K562 (cell line): ENCODE results near the gene ZNF726. TPM values are rescaled to one million over a fixed set of nuclear protein-coding genes. Genes with fewer than 3 reads are reported as not detected.

Experiments
- ATAC-seq: fragments of 200-7000 bp; cut with Tn5 transposase; 3 replicates; pipeline ENCODE4 v1.9.1; 2020; ENCODE audit warnings: moderate library complexity
- BruUV-seq: library from RNA; stranded (reverse); fragments of 400-500 nt; replicated peaks from 2 replicates; lab custom pipeline; 2021; lab: Mats Ljungman, UMichigan
- CTCF ChIA-PET: fragments of 300-600 bp; formaldehyde crosslinking; extraction: SDS; loops from one replicate; lab custom pipeline; 2021; ENCODE audit warnings: low intra/inter-chr PET ratio; lab: Yijun Ruan, JAX
- POLR2A ChIA-PET: fragments of 300-600, 350-650 bp; sonication (Branson Sonifier 250); formaldehyde crosslinking; extraction: SDS; loops from one replicate; lab custom pipeline; 2021; ENCODE audit warnings: antibody characterized with exemption, inconsistent platforms; lab: Yijun Ruan, JAX
- DNase-seq, 4 experiments: peaks; one replicate each; pipeline versions ENCODE4 v3.0.0 to v3.0.0-alpha.2; 2011 to 2018; ENCODE audit warnings: low spot score in 3 of 4, mixed read lengths in 3 of 4; ENCODE audit errors: extremely low read depth in 1 of 4
- FAIRE-seq: peaks from 2 replicates; lab custom pipeline; 2011; peaks lifted over from hg19 to GRCh38; lab: Jason Lieb, UNC
- H2AFZ ChIP-seq: 2 replicates; pipeline ENCODE4 v1.6.0; 2011; ENCODE audit warnings: low read depth, low read length, control low read depth, inconsistent platforms
- H3K27ac ChIP-seq: fragments of 200-600 bp; 3 replicates; pipeline ENCODE4 v1.8.0; 2011; ENCODE audit warnings: low read depth, mild to moderate bottlenecking, control low read depth, inconsistent platforms, low read length, moderate library complexity, mixed read lengths; ENCODE audit errors: extremely low read depth
- H3K27me3 ChIP-seq, 2 experiments: fragments of 300-600 bp in 1 of 2; 2 replicates in 1 of 2; 3 replicates in 1 of 2; pipeline versions ENCODE4 v1.6.0 to v1.8.0; 2011; ENCODE audit warnings: inconsistent platforms in 2 of 2, low read length in 2 of 2, mild to moderate bottlenecking in 1 of 2, mixed read lengths in 1 of 2, moderate library complexity in 1 of 2; ENCODE audit not compliant: control insufficient read depth in 2 of 2, insufficient read depth in 2 of 2
- H3K36me3 ChIP-seq: fragments of 300-600 bp; 3 replicates; pipeline ENCODE4 v1.8.0; 2011; ENCODE audit warnings: mild to moderate bottlenecking, low read length, inconsistent platforms; ENCODE audit not compliant: control insufficient read depth, insufficient read depth
- H3K4me1 ChIP-seq, 2 experiments: fragments of 200-600 bp in 1 of 2; replicated peaks in 1 of 2; 2 replicates in 1 of 2; 3 replicates in 1 of 2; pipeline versions ENCODE4 v1.5.1 to v1.8.0; 2011; ENCODE audit warnings: inconsistent platforms in 2 of 2, low read length in 2 of 2, mild to moderate bottlenecking in 1 of 2, mixed read lengths in 1 of 2, moderate library complexity in 1 of 2; ENCODE audit not compliant: control insufficient read depth in 2 of 2, insufficient read depth in 2 of 2
- H3K4me2 ChIP-seq: 2 replicates; pipeline ENCODE4 v1.6.1; 2011; ENCODE audit warnings: low read length, control low read depth, inconsistent platforms, mixed read lengths; ENCODE audit not compliant: insufficient read depth
- H3K4me3 ChIP-seq: fragments of 200-600 bp; sonication (generic), shearing (Covaris generic); 2 replicates; pipeline ENCODE4 v1.5.1; 2016; ENCODE audit warnings: control low read depth, inconsistent platforms
- H3K79me2 ChIP-seq: fragments of 200-600 bp; 3 replicates; pipeline ENCODE4 v1.8.0; 2011; ENCODE audit warnings: low read length, inconsistent platforms; ENCODE audit not compliant: control insufficient read depth, insufficient read depth
- H3K9ac ChIP-seq, 2 experiments: 2 replicates each; pipeline versions ENCODE4 v1.6.0 to v1.6.1; 2011; ENCODE audit warnings: low read depth in 2 of 2, low read length in 2 of 2, control low read depth in 1 of 2, inconsistent platforms in 1 of 2, mild to moderate bottlenecking in 1 of 2, mixed read lengths in 1 of 2; ENCODE audit not compliant: insufficient read depth in 1 of 2
- H3K9me1 ChIP-seq: one replicate; pipeline ENCODE4 v1.6.0; 2011; ENCODE audit warnings: inconsistent platforms, mild to moderate bottlenecking, low read length, moderate library complexity; ENCODE audit not compliant: control insufficient read depth, insufficient read depth
- H3K9me3 ChIP-seq: replicated peaks from 2 replicates; pipeline ENCODE4 v1.5.1; 2011; ENCODE audit warnings: low read depth, low read length, inconsistent platforms; ENCODE audit not compliant: control insufficient read depth, insufficient read depth
- H4K20me1 ChIP-seq: replicated peaks from 2 replicates; pipeline ENCODE4 v1.6.1; 2011; ENCODE audit warnings: low read length, inconsistent platforms, mixed read lengths; ENCODE audit not compliant: control insufficient read depth, insufficient read depth
- ELF1 ChIP-seq: fragments of 200-800 bp; sonication (Bioruptor generic); IDR thresholded peaks from 2 replicates; pipeline ENCODE4 v1.6.1; 2016; ENCODE audit warnings: missing genetic modification characterization, missing compliant biosample characterization
- FOXA3 ChIP-seq, 2 experiments: fragments of 450-650 bp in 1 of 2; sonication (generic) in 1 of 2; formaldehyde crosslinking; IDR thresholded peaks in 1 of 2; conservative IDR thresholded peaks in 1 of 2; 2 replicates each; pipeline versions ENCODE4 v1.4.0 to v1.8.0; 2020 to 2022; ENCODE audit warnings: mild to moderate bottlenecking in 2 of 2, missing genetic modification reagents in 1 of 2
- HDAC8 ChIP-seq: fragments of 450-650 bp; IDR thresholded peaks from 2 replicates; pipeline ENCODE4 v1.6.1; 2016; ENCODE audit warnings: mild to moderate bottlenecking, missing genetic modification characterization, moderate library complexity, missing compliant biosample characterization
- NR2C2 ChIP-seq, 2 experiments: fragments of 200-800 bp in 1 of 2; sonication (Bioruptor generic) in 1 of 2; sonication (generic) in 1 of 2; formaldehyde crosslinking in 1 of 2; IDR thresholded peaks; 2 replicates each; pipeline versions ENCODE4 v1.6.1 to v1.8.0; 2016 to 2022; ENCODE audit warnings: mild to moderate bottlenecking in 1 of 2, missing compliant biosample characterization in 1 of 2, missing genetic modification characterization in 1 of 2, missing genetic modification reagents in 1 of 2
- SNRNP70 ChIP-seq: fragments of 200-400 bp; formaldehyde crosslinking; optimal IDR thresholded peaks from 2 replicates; pipeline ENCODE3; 2017; ENCODE audit warnings: low read depth, low read length
- ZC3H8 ChIP-seq: fragments of 450-650 bp; IDR thresholded peaks from 2 replicates; pipeline ENCODE4 v1.6.1; 2017
- ZNF408 ChIP-seq: fragments of 250-450 bp; sonication (Bioruptor Pico); IDR thresholded peaks from 2 replicates; pipeline ENCODE4 v1.4.0; 2020; ENCODE audit warnings: low read depth, mild to moderate bottlenecking, moderate library complexity
- WGBS: fragments of 100-300 bp; shearing (Covaris generic); methylation state at CpG from one replicate; pipeline ENCODE4 v1.1.6; 2016; ENCODE audit warnings: low coverage, mixed read lengths; ENCODE audit not compliant: insufficient coverage; ENCODE audit errors: missing lambda C conversion rate; 5-methylcytosine and 5-hydroxymethylcytosine counted together
- in situ Hi-C: fragments of 300-500 bp; cut with MboI; formaldehyde crosslinking; loops from 4 replicates; pipeline ENCODE4 v1.15.0; 2018; ENCODE audit warnings: inconsistent platforms, mixed read lengths
- intact Hi-C: fragments of 100-400 bp; cut with micrococcal nuclease; formaldehyde crosslinking; loops from 2 replicates; pipeline ENCODE4 v1.14.2; 2022
- polyA plus RNA-seq, 8 experiments: library from polyadenylated mRNA; depleted of rRNA in 4 of 8; stranded (reverse) in 5 of 8; unstranded in 3 of 8; fragments of >200 nt; fragmentation: Nextera tagmentation in 2 of 8; fragmentation: Illumina TruSeq in 1 of 8; extraction: Ambion mirVana in 2 of 8; extraction: Trizol in 1 of 8; gene quantifications; 2 replicates each; pipeline versions ENCODE4 v1.2.1 to v1.2.3, GENCODE V29; 2011 to 2014; ENCODE audit warnings: inconsistent platforms in 1 of 8, missing spikeins in 1 of 8
- total RNA-seq, 7 experiments: library from RNA; depleted of rRNA in 6 of 7; stranded (reverse); fragments of >200 nt in 6 of 7; fragmentation: Illumina TruSeq in 2 of 7; extraction: Trizol in 2 of 7; gene quantifications; 2 replicates each; pipeline versions ENCODE4 v1.2.1 to v1.2.3, GENCODE V29; 2011 to 2021; ENCODE audit warnings: low replicate concordance in 1 of 7
- TF ChIP-seq, protein P1 (sequence below): fragments of 250-450 bp; sonication (Bioruptor Pico); IDR thresholded peaks from 2 replicates; pipeline ENCODE4 v1.4.0; 2020
- TF ChIP-seq, protein P2 (sequence below): sonication (generic); IDR thresholded peaks from 2 replicates; pipeline ENCODE4 v1.6.1; 2016
- TF ChIP-seq, protein P3 (sequence below): sonication (generic); formaldehyde crosslinking; IDR thresholded peaks from 2 replicates; pipeline ENCODE4 v1.9.0; 2022; ENCODE audit warnings: mild to moderate bottlenecking, missing genetic modification reagents
- TF ChIP-seq, protein P4 (sequence below), 2 experiments: fragments of 450-650 bp; IDR thresholded peaks; 2 replicates each; pipeline ENCODE4 v1.6.1; 2016
- TF ChIP-seq, protein P5 (sequence below): fragments of 450-650 bp; IDR thresholded peaks from 2 replicates; pipeline ENCODE4 v1.6.1; 2016; ENCODE audit warnings: borderline replicate concordance

ZNF726 gene
- total and polyA plus RNA-seq, 9 of the 15 experiments (the other 6 are each of a cell fraction or from before 2014, with no cell fraction given): 8.6 to 20.8 (median 14.6) TPM

DNA sequence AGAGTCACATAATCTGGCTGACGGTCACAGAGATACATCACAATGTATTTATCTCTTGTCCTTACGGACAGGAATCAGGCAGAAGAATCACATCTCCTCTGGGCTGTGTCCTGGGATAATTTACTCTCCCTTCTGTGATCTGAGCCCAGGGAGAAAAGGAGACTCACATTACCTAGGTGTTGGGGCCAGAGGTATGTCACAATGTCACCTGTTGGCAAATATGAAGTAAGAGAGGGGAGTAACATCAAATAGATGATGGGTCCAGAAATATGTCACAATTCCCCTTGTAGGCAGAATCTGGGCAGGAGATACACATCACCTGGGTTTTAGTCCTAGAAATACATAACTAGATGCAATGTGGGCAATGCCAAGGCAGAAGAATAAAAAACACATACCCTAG, 67.2 kb downstream of the ZNF726 start:
- Histone ChIP-seq H3K9ac (no peak overlapping the region), H3K9me1 (no peaks in the 10 kb centered on the region), H3K79me2 (no peaks in the 10 kb centered on the region), H3K27ac (no peak overlapping the region), H3K36me3 (no peaks in the 10 kb centered on the region), H3K4me3 (no peak overlapping the region), H3K4me1 (no peaks in the 10 kb centered on the region), H3K9me3 (no peaks in the 10 kb centered on the region), H3K4me2 (no peak overlapping the region), H3K27me3 (no peaks in the 10 kb centered on the region), H2AFZ (no peak overlapping the region), H4K20me1 (no peaks in the 10 kb centered on the region)
- TF ChIP-seq HDAC8 (no peak), ELF1 (no peak), ZC3H8 (no peak), ZNF408 (CRISPR knock-in tag) (no peak), FOXA3 (CRISPR knock-in tag; conservative IDR thresholded peaks at IDR 0.05 in 1 of 2, IDR thresholded peaks at IDR 0.05 in 1 of 2) (no peak), SNRNP70 (no peak), NR2C2 (CRISPR knock-in tag; IDR thresholded peaks at IDR 0.05) (no peak), NR2C2 (tag; IDR thresholded peaks at IDR 0.05) (no peak)
- TF ChIP-seq, protein P1, sequence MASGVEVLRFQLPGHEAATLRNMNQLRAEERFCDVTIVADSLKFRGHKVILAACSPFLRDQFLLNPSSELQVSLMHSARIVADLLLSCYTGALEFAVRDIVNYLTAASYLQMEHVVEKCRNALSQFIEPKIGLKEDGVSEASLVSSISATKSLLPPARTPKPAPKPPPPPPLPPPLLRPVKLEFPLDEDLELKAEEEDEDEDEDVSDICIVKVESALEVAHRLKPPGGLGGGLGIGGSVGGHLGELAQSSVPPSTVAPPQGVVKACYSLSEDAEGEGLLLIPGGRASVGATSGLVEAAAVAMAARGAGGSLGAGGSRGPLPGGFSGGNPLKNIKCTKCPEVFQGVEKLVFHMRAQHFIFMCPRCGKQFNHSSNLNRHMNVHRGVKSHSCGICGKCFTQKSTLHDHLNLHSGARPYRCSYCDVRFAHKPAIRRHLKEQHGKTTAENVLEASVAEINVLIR: no peak
- TF ChIP-seq, protein P2, sequence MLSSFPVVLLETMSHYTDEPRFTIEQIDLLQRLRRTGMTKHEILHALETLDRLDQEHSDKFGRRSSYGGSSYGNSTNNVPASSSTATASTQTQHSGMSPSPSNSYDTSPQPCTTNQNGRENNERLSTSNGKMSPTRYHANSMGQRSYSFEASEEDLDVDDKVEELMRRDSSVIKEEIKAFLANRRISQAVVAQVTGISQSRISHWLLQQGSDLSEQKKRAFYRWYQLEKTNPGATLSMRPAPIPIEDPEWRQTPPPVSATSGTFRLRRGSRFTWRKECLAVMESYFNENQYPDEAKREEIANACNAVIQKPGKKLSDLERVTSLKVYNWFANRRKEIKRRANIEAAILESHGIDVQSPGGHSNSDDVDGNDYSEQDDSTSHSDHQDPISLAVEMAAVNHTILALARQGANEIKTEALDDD: no peak
- TF ChIP-seq, protein P3, sequence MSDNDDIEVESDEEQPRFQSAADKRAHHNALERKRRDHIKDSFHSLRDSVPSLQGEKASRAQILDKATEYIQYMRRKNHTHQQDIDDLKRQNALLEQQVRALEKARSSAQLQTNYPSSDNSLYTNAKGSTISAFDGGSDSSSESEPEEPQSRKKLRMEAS (CRISPR knock-in tag): no peak
- TF ChIP-seq, protein P4, sequence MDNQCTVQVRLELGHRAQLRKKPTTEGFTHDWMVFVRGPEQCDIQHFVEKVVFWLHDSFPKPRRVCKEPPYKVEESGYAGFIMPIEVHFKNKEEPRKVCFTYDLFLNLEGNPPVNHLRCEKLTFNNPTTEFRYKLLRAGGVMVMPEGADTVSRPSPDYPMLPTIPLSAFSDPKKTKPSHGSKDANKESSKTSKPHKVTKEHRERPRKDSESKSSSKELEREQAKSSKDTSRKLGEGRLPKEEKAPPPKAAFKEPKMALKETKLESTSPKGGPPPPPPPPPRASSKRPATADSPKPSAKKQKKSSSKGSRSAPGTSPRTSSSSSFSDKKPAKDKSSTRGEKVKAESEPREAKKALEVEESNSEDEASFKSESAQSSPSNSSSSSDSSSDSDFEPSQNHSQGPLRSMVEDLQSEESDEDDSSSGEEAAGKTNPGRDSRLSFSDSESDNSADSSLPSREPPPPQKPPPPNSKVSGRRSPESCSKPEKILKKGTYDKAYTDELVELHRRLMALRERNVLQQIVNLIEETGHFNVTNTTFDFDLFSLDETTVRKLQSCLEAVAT (IDR thresholded peaks at IDR 0.05): no peak
- TF ChIP-seq, protein P5, sequence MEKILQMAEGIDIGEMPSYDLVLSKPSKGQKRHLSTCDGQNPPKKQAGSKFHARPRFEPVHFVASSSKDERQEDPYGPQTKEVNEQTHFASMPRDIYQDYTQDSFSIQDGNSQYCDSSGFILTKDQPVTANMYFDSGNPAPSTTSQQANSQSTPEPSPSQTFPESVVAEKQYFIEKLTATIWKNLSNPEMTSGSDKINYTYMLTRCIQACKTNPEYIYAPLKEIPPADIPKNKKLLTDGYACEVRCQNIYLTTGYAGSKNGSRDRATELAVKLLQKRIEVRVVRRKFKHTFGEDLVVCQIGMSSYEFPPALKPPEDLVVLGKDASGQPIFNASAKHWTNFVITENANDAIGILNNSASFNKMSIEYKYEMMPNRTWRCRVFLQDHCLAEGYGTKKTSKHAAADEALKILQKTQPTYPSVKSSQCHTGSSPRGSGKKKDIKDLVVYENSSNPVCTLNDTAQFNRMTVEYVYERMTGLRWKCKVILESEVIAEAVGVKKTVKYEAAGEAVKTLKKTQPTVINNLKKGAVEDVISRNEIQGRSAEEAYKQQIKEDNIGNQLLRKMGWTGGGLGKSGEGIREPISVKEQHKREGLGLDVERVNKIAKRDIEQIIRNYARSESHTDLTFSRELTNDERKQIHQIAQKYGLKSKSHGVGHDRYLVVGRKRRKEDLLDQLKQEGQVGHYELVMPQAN: no peak
- in situ Hi-C loops: no loop called here
- WGBS: 0% methylated on average over 2 of the region's 2 CpGs
- ATAC-seq (no peak), DNase-seq (no peak), FAIRE-seq (no peak)
- intact Hi-C loops: no loop called here
- BruUV-seq: no TSS peak
- ChIA-PET CTCF (no interaction called here), POLR2A (no interaction called here)
